H1 (cell line): Measurements from ENCODE around the gene SHMT1. TPM values are rescaled to one million over a fixed set of nuclear protein-coding genes. Genes with fewer than 3 reads are reported as not detected.

ENCODE experiments used
- CHD7 ChIP-seq: fragments of 300-600 bp; sonication (generic); IDR thresholded peaks from 2 replicates; pipeline ENCODE4 v1.7.1; 2012; ENCODE audit warnings: low read length, moderate library complexity, mild to moderate bottlenecking, inconsistent platforms; ENCODE audit not compliant: insufficient replicate concordance
- CTBP2 ChIP-seq: IDR thresholded peaks from 2 replicates; pipeline ENCODE4 v1.7.0; 2011; ENCODE audit warnings: borderline replicate concordance, mild to moderate bottlenecking, moderate library complexity, mixed read lengths, low read length; ENCODE audit not compliant: insufficient read depth, insufficient read length
- EP300 ChIP-seq, 2 experiments: IDR thresholded peaks; 1 replicate in 1 of 2; 2 replicates in 1 of 2; pipeline ENCODE4 v1.6.1; 2011 to 2012; ENCODE audit warnings: low read depth in 2 of 2, low read length in 2 of 2, mild to moderate bottlenecking in 2 of 2, borderline replicate concordance in 1 of 2, inconsistent platforms in 1 of 2, moderate library complexity in 1 of 2
- FOSL1 ChIP-seq: IDR thresholded peaks from 2 replicates; pipeline ENCODE4 v1.6.1; 2011; ENCODE audit warnings: mild to moderate bottlenecking, low read depth, low read length, moderate library complexity; ENCODE audit not compliant: insufficient read depth
- polyA plus RNA-seq, 7 experiments: library from polyadenylated mRNA; depleted of rRNA in 3 of 7; stranded (reverse) in 5 of 7; unstranded in 2 of 7; fragments of >200 nt in 5 of 7; fragments of 200-250 nt in 2 of 7; gene quantifications; 1 replicate in 5 of 7; 2 replicates in 1 of 7; 4 replicates in 1 of 7; pipeline versions ENCODE4 v1.2.1 to v1.2.3, GENCODE V29; 2011 to 2013; ENCODE audit warnings: missing spikeins in 2 of 7, mixed read lengths in 2 of 7
- total RNA-seq: library from RNA; stranded (reverse); fragmentation: NEBNext Ultra II Directional; extraction: Animal tissue kit (Norgen Biotek cat#: 25700); gene quantifications from 2 replicates; pipeline ENCODE4 v1.2.1, GENCODE V29; 2021

SHMT1 gene
- total and polyA plus RNA-seq, 2 of the 8 experiments (the other 6 are each of a cell fraction or from before 2014, with no cell fraction given) = 30.7 to 39.3 TPM

DNA sequence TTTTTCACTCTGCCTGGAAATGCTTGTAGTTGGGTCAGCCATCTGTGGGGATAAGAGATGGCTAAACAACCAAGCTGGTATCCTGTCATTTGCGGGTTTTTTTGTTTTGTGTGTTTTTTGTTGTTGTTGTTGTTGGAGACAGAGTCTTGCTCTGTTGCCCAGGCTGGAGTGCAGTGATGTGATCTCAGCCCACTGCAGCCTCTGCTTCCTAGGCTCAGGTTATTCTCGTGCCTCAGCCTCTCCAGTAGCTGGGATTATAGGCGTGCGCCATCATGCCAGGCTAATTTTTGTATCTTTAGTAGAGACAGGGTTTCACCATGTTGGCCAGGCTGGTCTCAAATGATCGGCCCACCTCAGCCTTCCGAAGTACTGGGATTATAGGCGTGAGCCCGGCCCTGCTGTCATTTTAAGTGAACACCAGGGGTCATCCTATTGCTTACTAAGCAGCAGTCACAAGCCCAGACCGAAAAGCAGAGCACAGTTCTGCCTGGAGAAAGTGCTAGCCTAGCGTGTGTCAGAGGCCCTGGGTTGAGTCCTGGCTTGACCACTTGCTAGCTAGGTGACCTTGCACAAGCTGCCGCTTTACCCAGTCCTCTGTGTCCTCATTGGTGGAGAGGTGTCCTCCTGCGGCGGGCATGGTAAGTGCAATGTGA, 43.6 kb downstream of the SHMT1 start (continued):
- TF ChIP-seq CHD7 (no peak), EP300 (IDR thresholded peaks at IDR 0.05; ENCODE audit: borderline replicate concordance in 1 of 2, low read depth in 2 of 2, low read length in 2 of 2) (no peak), FOSL1 (no peak), CTBP2 (no peak)
